CD4-positive, alpha-beta T cell treated with Interleukin-1 beta for 1 hour (primary cell): ENCODE data around the gene MPV17L.
"Not testable (repeated sequence)": the region's sequence is repeated elsewhere in the genome, so short reads cannot be mapped to it uniquely, and the experiment has no call there.

Source experiments
- DNase-seq, 2 donors: peaks; one replicate each; pipeline ENCODE4 v3.0.0-alpha.2; 2020 to 2022

The MPV17L gene

GRCh38 chr16:15395631-15396508 lies at the start of gene MPV17L:
Gene MPV17L (plus strand): TSS chr16:15395754. CDS start chr16:15395898, 144 bp downstream.
- not testable (repeated sequence) for DNase-seq

GRCh38 chr16:15348721-15349120 lies 46.8 kb upstream of the MPV17L start:
- DNase-seq: not testable (repeated sequence)

- not testable (repeated sequence) for DNase-seq
Observed at GRCh38 chr16:15351251-15351650, 44.3 kb upstream of the MPV17L start.

- DNase-seq: not testable (repeated sequence)
Observed at GRCh38 chr16:15351745-15352144, 43.8 kb upstream of the MPV17L start.

- not testable (repeated sequence) for DNase-seq
Observed at GRCh38 chr16:15352852-15353251, 42.7 kb upstream of the MPV17L start.

GRCh38 chr16:15354846-15355245 lies 40.7 kb upstream of the MPV17L start:
- not testable (repeated sequence) for DNase-seq

- DNase-seq: not testable (repeated sequence)
Observed at GRCh38 chr16:15357495-15357894, 38.1 kb upstream of the MPV17L start.

- DNase-seq: not testable (repeated sequence)
Observed at GRCh38 chr16:15378194-15378593, 17.4 kb upstream of the MPV17L start, which contains the start of gene NPIPA5. Gene NPIPA5 (minus strand): TSS chr16:15378294. CDS start chr16:15378294, 0 bp downstream.

GRCh38 chr16:15382810-15383209 lies 12.7 kb upstream of the MPV17L start:
- not testable (repeated sequence) for DNase-seq

GRCh38 chr16:15388060-15388459 lies 7.5 kb upstream of the MPV17L start:
- not testable (repeated sequence) for DNase-seq

GRCh38 chr16:15389916-15390315 lies 5.6 kb upstream of the MPV17L start:
- peak in 1 of 2 donors; percentile 8 for DNase-seq

GRCh38 chr16:15393025-15393424 lies 2.5 kb upstream of the MPV17L start:
- DNase-seq: not testable (repeated sequence)

GRCh38 chr16:15396509-15396829 lies 915 bp downstream of the MPV17L start:
- DNase-seq: not testable (repeated sequence)

GRCh38 chr16:15396948-15397594 lies 1.5 kb downstream of the MPV17L start:
- no peak for DNase-seq

GRCh38 chr16:15398618-15399316 lies 3.2 kb downstream of the MPV17L start:
- DNase-seq: no peak

GRCh38 chr16:15399317-15399716 lies 3.8 kb downstream of the MPV17L start:
- DNase-seq: no peak

- DNase-seq: not testable (repeated sequence)
Observed at GRCh38 chr16:15400314-15400713, 4.8 kb downstream of the MPV17L start.

GRCh38 chr16:15401972-15402371 lies 6.4 kb downstream of the MPV17L start:
- no peak for DNase-seq

GRCh38 chr16:15403392-15403995 lies 7.9 kb downstream of the MPV17L start:
- DNase-seq: no peak

- not testable (repeated sequence) for DNase-seq
Observed at GRCh38 chr16:15404091-15404490, 8.5 kb downstream of the MPV17L start.

GRCh38 chr16:15404792-15405191 lies 9.2 kb downstream of the MPV17L start:
- peak in 1 of 2 donors; percentile 43 for DNase-seq

- DNase-seq: not testable (repeated sequence)
Observed at GRCh38 chr16:15407756-15408155, 12.2 kb downstream of the MPV17L start.

GRCh38 chr16:15409476-15409875 lies 13.9 kb downstream of the MPV17L start:
- DNase-seq: not testable (repeated sequence)
